Activated naive CD4-positive, alpha-beta T cell treated with Interleukin-2 at 50 U/mL for 16 hours (primary cell): ENCODE data around the gene RNF175.
A peak's percentile ranks its signal among the peaks of the same experiment; 100 is the strongest.

Source experiments
- DNase-seq: peaks from one replicate; pipeline ENCODE4 v3.0.0-alpha.2; 2020

Gene RNF175

DNA sequence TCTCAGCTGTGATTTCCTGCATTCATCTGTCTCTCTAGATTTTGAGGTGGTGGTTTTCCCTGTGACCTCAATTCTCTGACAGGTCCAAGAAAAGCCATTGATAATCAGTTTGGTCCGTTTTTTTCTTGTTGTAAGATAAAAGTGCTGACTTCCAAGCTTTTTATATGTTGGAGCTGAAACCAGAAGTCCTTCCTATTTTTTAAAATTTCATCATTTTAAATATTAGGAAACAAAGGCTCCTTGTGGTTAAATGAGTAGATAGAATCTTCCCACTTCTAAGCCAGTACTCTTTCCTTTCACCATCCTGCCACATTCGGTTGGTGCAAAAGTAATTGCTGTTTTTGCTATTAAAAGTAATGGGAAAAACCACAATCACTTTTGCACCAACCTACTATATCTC lies 18.3 kb downstream of the RNF175 start:
- DNase-seq: no peak

DNA sequence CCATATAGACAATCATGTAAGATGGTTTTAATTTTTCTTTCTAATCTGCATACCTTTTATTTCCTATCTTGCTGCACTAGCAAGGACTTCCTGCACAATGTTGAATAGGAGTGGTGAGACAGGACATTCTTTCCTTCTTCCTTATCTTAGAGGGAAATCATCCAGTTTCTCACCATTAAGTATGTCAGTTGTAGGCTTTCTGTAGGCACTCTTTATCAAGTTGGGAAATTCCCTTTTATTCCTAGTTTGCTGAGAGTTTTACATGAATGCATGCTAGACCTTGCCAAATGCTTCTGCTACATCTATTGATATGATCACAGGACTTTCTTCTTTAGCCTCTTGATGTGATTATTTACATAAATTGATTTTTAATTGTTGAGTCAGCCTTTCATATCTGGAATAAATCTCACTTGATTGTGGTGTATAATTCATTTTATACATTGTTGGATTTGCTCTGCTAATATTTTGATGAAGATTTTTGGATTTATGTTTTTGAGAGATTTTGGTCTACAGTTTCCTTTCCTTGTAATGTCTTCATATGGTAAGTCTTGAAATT lies 23.8 kb downstream of the RNF175 start:
- DNase-seq: no peak

DNA sequence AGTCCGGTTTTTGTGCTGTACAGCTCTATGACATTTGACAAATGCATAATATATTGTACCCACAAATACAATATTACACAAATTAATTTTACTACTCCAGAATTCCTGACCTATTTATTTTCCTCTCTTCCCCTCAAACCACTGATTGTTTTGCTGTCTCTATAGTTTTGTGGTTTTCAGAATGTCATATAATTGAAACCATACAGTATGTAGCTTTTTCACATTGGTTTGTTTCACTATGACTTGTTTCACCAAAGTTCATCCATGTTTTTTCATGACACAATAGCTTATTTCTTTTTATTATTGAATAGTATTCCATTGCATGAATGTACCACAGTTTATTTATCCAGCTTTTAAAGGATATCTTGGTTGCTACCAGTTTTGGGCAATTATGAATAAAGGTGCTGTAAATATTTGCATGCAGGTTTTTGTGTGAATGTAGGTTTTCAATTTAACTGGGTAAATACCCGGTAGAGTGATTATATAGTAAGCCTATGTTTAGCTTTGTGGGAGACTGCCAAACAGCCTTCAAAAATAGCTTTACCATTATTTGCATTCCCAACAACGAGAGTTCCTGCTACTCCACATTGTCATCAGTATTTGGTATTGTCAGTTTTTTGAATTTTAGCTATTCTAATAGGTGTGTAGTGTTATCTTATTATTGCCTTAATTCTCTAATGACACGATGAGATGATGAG lies 25.9 kb downstream of the RNF175 start:
- no peak for DNase-seq

DNA sequence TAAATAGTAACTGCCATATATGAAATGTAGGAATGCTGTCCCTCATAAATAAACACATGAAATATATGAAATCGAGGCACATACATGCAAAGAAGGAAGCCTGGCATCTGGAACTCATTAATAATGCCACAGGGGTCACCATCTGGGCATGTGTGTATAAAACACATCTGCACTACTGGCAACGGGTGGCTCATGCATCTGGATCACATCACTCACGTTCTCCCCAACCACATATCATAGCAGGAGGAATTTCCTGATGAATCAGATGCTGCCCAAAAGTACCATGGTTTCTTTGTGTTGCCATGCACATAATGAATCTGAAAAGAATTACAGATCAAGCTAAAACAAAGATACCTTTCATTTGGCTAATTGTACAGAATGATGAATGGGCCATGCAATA lies 28.6 kb downstream of the RNF175 start:
- no peak for DNase-seq

DNA sequence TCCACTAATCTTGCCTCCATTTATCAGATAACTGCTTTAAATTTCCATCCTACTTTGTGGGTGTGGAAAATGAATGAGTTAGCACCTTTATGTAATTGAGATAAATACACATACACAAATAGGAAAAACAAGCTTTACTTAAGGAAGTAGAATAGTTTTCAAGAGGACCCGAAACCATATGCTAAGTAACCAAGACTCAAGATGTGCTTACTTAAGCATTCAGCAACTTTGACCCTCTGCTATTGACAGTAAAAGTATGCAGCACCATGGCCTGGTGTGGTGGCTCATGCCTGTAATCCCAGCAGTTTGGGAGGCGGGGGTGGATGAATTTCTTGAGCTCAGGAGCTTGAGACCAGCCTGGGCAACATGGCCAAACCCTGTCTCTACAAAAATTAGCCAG lies 29.9 kb downstream of the RNF175 start:
- DNase-seq: no peak

DNA sequence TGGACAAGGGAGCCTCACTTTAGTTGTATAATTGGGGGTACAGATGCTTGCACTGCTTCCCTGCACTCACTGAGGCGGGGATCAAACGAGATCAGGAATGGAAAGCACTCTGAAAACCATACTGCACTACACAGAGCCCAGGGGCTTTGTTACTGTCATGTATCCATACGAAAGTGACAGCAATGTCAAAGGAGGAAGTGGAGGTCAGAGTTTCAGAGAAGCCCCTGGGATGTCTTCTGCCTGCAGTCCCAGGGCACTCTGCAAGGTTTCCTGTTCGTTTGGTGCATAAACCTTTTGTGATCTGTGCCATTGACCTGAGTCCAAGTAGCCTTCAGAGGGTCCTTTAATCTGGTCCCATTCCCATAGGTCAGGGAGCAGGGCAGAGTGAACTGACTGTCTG lies 31.2 kb downstream of the RNF175 start:
- DNase-seq: no peak

DNA sequence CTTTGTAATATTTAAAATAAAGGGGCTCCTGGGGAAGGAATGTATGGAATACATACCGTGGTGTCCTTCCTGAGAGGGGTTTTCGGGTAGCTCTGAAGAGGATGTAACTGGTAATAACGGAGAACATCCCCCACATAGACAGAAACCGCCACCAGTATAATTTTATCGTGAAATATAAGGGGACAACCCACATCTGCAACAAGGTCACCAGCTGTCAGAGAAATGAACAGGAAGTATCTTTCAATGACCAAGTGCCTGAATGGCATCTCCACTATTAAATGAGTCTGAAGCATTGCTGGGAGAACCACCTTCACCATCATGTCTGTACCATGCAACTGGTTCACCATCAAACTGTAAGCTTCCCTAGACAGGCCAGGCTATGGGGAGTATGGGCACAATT lies 31.7 kb downstream of the RNF175 start:
- no peak for DNase-seq

DNA sequence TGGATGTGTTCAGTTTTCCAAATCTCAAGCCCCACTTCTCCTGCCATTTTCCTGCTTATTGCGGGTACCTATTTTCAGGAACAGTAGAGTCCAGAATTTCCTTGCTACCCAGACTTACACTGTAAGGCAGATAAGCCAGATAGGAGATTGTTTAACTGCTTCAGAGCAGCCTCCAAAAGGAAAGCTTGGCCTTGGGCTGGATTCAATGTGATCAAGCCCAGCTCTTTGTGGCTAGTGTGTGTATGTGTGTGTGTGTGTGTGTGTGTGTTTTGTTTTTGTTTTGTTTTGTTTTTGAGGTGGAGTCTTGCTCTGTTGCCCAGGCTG lies 34.0 kb downstream of the RNF175 start:
- DNase-seq: no peak

DNA sequence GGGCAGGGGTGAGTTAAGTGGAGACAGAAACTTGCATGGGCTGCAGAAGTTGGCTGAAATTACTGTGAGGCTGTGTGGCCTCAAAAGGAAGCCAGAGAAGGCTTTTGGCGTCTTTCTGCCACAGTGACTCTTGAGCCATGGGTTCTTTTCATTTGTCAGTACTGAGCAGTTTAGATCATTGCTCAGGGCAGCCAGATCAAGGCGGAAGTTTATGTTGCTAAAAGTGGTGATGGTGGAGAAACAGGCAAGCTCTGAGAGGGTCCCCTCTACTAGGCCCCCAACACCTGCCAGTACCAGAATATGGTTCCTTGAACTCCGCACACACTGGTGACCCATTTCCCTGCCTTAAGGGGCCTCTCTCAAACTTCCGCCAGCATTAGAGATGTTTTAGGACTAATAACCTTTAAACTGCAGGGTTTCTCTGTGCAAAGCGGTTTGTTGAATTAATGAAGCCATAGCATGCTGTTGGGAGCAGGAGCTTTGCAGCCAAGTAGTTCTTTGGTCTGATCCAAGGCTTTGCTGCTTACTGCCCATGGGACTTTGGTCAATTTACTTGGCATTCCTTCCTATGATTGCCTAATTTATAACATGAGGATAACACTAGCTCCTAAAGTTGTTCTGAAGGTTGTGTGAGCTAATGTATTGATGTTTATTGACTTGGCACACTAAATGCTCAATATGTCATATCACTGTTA lies 34.5 kb downstream of the RNF175 start:
- DNase-seq: no peak

DNA sequence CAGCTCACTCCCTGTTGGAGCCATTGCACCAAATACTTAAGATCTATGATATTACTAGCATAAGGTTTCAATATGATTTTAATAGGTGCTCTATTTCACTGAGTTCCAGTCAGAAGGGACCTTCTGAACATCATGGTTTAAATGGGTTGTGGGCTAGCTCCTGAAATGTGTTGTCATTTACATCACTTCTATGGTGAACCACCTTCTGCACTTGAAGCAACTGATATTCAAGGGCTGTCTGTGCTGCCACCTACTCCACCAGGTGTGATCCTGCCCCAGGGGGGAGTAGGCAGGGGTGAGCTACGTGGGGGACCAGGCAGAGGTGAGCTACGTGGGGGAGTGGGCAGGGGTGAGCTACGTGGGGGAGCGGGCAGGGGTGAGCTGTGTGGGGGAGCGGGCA lies 35.2 kb downstream of the RNF175 start:
- DNase-seq: no peak

DNA sequence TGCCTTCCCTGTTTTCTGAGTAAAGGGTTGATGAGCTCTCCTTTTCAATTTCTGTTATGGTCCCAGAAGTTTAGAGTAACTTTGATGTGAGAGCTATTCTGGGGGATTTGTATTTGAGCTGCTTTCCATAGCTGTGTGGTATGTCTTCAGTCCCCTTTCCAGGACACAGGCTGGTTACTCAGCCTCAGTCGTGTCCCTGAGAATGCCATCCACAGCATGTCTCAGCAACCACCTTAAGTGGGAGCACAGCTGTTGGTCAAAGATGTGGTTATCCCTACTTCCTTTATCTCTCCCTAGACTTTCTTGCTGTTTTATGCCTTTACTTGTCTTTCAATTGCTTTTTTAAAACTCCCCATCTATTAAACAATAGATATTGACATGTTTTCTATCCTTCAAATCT lies 37.8 kb downstream of the RNF175 start:
- DNase-seq: no peak

DNA sequence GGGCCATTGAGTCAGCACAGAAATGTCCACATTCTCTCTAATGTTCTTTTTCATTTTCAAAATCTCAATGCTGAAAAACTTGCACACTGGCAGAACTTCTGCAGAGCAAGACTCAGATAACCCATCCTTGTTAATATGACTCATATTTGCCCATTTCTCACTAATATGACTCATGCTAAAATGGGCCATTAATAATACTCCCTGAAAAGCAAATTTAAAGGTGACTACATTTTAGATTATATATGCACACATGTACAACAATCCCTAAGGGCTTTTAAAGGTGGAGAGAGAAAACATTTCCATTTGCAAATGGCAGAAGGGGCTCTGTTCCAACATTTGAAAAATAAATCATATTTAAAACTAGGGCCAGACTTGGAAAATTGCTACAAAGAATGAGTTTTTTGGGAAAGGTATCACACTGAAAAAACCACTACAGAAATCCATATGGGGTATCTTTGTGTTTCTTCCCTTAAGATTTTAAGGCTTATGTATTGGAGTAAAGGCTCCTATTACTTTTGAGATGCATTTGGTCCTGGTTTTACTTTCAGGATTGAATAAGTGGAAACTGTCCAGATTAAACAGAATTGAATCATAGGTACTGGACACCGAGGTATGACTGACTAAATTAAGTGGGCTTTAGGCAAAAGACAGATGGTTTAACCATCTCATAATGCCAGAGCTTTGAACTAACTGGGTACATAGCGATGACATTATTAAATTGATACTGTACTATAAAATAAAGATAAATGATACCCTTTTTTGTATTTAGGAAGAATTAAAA lies 45.8 kb downstream of the RNF175 start:
- no peak for DNase-seq

DNA sequence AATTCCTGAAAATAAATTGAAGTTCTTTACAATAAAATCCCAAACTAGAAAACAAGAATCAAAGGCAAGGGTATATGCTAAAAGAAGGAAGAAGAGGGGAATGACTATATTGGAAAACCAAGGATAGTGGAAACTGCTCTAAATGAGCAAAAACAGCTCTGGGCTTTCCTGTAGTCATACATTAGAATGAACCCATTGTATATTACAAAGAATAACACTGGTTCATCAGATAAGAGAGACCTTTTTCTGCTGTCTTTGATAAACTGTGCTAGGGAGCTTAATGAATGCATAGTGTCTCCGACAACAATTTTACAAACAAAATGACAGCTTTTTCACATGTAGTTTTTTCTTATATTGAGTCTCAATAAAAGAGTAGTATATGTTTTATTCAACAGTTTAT lies 49.1 kb downstream of the RNF175 start:
- no peak for DNase-seq

DNA sequence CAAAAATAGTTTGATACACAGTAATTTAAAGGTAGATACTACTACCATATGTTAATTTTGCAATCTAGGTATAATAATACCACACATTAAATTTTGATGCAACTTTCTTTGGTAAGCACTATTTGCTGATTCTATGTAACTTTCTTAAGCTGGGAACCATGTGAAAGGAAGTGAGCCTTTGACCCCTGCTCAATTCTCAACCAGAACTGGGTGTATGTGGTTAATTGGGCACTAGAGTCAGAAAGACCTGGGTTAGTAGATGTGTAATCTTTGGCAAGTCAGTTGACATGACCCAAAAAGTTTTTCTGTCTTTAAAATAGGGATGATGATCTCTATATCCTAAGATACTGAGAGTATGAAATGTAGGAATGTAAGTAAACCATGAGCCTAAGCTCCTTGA lies 53.3 kb downstream of the RNF175 start:
- DNase-seq: no peak

DNA sequence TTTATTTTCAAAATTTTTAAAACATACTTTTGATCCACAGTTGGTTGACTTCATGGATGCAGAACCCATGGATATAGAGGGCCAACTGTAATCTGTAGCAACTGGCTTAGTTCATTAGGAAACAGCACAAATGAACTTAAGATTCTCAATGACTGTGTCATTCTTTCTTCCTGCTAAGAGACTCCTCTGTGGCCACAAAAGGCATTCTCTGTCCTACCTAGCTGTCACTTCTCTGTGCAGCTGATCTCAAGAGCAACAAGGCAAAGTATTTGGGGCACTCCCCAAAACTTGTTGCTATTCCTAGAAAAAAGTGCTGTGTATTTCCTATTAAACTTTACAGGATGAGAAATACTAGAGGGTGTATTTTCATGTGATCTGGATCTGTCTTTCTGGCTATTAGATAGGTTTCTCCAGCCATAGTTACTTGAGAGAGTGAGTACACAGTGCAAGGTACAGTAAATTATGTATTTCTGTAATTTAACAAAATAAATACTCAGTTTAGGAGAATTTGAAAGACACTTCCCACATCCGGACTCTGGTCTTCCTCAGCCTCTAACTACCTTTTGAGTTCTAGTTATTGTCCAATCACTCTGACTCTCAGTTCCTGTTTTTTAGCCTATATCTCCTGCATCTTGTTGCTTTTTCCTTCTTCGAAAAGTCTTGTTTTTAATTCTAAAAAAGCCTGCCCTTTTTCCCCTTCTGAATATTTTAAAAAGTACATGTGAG lies 53.9 kb downstream of the RNF175 start:
- DNase-seq: no peak

DNA sequence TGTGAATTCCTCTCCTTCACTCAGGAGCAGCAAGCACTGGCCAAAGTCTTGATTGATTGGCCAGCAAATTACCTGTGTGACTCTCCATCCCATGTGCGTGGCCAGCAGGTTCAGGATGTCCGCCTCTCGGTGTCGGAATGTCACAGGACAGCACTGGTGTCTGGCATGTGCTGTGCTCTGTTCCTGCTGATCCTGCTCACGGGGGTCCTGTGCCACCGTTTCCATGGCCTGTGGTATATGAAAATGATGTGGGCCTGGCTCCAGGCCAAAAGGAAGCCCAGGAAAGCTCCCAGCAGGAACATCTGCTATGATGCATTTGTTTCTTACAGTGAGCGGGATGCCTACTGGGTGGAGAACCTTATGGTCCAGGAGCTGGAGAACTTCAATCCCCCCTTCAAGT lies 55.3 kb downstream of the RNF175 start:
- no peak for DNase-seq

DNA sequence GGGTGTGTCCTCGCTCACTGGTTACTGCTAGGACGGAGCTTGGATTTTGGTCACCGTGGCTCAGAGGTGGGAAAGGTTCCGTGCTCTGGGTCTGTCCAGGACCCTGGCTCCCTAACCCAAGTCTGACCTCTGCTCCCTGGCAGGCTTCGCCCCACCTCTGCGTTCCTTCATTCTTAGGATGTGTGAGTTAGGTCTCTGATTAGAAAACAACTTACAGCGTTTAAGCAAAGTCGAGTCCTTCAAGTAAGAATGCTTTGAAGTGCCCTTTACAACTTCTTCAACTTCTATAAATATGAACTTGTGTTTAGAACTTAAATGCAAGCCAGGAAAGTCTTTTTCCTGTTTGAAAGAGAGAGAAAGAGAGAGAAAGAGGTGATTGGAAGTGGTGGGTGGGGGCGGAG lies 74.9 kb downstream of the RNF175 start:
- DNase-seq: no peak

DNA sequence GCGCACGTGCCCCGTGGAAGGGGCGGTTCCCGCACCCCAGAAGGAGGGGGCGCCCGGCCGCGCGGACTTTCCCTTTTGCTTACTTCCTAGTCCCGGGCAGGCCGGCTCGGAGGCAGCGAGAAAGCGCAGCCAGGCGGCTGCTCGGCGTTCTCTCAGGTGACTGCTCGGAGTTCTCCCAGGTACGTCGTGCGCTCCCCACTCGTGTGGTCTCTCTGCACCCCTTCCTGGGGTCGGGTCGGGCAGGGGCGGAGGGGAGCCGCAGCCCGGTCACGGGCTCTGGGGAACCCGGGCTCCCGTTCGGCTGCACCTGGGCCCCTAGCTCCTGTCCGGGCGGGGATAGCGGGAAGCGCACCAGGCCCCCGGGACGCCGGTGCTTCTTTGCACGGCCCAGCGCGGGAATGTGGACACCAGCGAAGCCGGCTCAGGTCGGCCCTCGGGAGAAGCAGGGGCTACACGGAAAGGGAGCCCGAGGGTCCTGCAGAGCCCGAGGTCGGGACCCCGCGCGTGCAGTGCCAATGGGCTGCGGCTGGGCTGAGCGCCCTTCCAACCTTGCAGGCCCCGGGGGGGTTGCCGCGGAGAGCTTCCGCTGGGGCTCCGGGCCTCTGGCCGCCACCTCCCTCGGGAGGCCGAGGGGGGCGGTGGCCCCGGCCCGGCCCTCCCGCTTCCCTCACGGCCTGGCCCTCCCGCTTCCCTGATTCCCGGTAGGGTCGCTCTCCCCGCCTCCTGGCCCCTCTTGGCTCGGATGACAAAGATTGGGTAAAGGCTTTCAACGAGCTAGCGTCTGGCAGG lies 75.4 kb downstream of the RNF175 start, which contains the start of gene TLR2:
Gene TLR2 (plus strand): TSS at position 99 of the 789 bp plus-strand sequence. CDS start 18,628 bp downstream, outside the sequence.
- DNase-seq: peak; percentile 73

DNA sequence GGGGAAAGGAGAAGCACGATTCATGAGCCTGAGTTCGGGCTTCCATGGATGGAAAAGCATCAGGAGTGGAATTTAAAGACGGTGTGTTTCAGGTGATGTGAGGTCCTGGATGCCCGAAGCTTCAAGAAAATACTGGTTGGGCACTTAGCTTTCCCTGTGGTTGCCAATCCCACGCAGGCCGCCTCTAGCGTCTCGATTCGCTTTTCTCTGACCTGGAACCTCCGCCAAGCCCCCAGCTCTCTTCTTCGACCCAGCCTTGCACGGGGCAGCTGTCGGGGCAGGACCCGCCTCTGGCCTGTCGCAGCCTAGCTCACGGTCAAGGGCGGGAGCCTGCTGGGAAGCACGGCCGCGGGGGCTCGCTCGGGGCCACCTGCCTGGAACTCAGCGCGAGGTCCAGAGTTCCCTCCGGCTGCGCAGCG lies 76.1 kb downstream of the RNF175 start:
- no peak for DNase-seq

DNA sequence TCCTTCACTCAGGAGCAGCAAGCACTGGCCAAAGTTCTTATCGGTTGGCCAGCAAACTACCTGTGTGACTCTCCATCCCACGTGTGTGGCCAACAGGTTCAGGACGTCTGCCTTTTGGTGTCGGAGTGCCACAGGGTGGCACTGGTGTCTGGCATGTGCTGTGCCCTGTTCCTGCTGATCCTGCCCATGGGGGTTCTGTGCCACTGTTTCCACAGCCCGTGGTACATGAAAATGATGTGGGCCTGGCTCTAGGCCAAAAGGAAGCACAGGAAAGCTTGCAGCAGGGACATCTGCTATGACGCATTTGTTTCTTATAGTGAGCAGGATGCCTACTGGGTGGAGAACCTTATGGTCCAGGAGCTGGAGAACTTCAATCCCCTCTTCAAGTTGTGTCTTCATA lies 80.3 kb downstream of the RNF175 start:
- no peak for DNase-seq

DNA sequence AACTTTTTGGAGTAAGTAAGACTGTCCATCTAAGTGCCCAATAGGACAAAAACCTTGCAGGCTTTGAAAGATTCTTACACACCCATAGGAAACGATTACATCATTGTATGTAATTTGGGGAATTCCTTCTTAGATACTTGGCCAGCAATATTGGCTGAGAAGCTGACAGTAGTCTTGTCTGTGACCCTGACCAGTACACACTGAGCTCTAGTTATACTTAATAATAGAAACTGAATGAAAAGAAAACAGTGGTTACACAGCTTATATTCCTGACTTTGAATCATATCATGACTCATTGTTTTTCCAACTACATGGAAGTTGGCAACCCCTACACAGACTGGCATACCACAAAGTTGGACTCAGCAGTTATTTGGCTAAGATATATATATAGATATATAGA lies 82.8 kb downstream of the RNF175 start:
- DNase-seq: no peak

DNA sequence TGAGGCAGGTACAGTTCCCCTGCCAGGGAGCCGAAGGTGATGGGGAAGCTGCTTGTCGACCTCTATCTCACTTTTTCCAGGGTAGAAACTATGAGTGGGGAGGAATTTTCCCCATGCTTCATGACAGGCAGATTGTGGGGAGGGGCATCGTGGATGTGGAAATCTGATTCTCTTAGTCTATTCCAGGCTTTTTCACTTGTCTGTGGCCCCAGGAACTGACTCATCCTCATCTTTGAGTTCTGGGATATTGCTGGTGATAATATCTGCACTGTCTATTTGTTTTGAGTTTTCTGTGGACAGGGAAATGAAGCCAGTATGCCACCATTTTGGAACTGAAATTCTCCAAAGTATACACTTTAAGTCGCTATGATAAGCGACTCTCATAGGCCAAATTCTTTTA lies 83.3 kb downstream of the RNF175 start:
- DNase-seq: no peak
